HG03342 (cell line): ENCODE measurements around the gene THAP7.

Experiments used
- ATAC-seq: cut with Tn5 transposase; IDR thresholded peaks from one replicate; pipeline ENCODE4 v1.9.1; 2021; ENCODE audit warnings: mild to moderate bottlenecking, moderate library complexity; ENCODE audit not compliant: unreplicated experiment

Gene THAP7

DNA sequence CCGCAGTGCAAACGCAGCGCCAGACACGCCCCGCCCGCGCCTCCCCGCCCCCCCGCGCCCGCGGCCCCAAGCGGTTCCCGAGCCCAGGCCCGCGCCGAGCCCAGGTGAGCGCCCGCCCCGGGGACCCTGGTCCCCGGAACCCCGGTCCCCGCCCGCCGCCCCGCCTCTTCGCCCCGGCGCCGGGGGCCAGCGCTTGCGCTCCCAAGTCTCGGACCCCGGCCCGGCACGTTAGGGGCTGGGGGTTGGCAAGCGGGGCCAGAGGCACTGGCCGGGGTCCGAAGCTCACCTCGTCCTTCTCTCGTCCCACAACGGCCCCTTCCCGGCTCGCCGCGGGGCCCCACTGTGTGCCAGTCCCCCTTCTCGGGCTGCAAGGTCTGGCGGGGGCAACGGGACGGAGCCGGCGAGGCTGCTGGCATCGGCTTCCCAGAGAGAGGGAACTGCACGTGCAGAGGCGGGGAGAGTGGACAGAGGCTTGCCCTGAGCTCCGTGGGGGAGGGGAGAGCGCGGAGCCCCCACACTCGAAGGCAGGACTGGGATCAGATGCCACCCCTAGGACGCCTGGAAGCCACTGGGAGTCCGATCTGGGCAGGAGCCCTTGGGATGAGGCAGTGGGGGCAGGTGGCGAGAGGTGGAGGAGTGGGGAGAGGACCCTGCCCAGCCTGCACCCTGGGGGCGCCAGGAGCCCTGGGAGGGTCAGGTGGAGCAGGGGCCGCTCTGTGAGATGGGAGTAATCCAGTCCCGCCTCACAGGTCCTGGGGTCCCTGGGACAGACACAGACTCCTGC lies 36.6 kb downstream of the THAP7 start:
- no peak for ATAC-seq

DNA sequence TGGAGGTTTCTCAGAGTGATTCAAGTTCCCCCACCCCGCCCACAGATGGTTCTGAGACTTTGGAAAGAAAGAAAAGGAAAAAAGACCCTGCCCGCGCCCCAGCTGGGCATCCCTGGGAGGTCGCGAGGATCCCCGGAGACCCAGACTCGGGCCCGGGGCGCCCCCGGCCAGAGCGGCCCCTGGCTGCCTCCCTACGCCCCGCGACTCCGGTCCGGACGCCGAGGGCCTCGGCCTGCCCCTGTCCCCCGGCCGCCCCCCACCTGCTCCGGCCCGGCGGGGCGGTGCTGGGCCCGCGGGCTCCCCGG lies 37.2 kb downstream of the THAP7 start:
- ATAC-seq: no peak

DNA sequence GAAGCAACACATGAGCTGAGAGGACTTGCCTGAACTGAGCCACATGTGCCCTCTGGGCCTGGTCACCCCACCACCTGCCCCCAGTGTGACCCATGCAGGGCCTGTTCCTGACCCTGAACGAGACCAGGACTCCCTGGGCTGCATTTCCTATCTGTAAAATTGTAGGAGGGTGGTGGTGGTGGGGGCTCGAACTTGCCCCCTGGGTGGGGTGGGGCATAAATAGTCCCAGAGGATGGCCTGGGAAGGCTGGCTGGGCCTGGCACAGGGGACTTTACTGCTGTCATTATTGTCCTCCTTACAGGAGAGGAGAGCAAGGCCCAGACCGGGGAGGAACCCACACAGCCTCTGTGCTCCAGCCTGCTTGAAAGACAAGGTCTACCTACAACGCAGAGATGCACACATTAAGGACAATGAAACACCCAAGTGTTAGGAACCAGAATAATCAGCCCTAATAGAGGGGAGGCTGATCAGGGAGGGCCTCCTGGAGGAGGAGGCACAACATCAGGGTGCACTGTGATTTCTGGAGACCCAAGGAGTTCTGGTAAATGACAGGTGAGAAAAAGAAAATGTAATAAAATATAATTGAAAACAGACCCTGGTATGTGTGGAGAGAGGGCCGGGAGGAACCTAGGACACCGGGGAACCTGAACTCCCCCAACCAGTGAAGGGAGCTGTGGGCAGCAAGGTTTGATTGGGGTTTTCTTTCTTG lies 37.7 kb downstream of the THAP7 start:
- no peak for ATAC-seq

DNA sequence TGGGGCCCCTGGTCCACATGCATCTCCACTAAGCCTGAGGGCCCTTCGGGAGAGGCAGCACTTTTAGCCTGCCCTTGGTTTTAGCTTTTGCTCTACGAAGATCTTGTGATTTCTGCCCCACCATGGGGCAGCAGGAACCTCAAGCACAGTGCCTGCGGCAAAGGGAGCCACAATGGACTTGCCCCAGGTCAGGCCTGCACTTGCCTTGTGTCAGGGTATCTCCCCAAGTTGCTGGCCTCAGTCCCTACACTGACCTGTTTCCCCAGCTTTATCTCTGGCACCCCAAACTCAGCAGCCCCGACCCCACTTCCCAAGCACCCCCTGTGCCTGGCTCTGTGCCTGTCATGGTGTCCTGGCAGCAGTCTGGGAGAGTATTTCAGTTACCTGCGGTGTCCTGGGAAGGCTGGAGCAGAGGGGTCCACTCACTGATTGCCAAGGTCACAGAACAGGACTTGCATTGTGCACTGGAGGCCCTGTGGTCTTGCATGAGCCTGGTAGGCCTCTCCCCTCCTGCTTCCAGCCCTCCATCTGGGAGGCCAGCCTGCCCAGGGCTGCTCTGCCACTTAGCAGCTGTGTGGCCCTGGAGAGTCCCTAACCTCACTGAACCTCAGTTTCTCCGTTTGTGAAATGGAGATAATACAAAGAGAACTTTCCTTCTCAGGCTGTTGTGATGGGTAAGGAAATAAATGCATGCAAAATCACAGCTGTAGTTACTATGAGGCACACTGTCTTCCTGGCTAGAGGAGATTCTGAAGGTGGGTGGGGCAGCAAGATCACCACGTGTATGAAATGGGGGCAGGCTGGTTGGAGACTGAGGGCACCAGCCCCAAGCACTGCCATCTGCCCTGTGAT lies 38.5 kb downstream of the THAP7 start:
- ATAC-seq: no peak

DNA sequence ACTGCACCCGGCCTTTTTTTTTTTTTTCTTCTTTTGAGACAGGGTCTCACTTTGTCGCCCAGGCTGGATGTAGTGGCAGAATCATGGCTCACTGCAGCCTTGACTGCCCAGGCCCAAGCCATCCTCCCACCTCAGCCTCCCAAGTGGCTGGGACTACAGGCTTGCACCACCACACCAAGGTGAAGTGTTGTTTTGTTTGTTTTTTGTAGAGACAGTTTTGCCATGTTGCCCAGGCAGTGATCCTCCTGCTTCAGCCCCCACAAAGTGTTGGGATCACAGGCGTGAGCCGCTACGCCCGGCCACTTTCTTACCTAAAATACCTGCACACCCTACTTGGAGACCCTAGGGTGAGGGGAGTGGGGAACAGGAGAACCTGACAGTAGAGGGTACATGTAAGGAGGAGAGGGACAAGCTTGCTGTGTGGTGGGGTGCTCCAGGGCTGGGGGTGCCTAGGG lies 39.4 kb downstream of the THAP7 start:
- no peak for ATAC-seq

DNA sequence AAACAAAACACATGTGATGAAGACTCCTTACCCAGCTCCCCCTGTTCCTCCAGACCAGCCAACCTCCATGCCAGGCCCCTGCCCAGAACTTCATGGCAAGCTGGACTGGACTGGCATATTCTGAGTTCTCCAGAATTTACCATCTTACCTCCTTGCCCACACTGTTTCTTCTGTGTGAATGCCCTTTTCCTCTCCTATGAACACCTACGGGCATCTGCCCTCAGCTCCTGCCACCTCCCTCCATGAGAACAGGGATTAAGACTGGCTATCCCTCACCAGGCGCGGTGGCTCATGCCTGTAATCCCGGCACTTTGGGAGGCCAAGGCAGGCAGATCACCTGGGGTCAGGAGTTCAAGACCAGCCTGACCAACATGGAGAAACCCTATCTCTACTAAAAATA lies 41.3 kb downstream of the THAP7 start:
- ATAC-seq: no peak

DNA sequence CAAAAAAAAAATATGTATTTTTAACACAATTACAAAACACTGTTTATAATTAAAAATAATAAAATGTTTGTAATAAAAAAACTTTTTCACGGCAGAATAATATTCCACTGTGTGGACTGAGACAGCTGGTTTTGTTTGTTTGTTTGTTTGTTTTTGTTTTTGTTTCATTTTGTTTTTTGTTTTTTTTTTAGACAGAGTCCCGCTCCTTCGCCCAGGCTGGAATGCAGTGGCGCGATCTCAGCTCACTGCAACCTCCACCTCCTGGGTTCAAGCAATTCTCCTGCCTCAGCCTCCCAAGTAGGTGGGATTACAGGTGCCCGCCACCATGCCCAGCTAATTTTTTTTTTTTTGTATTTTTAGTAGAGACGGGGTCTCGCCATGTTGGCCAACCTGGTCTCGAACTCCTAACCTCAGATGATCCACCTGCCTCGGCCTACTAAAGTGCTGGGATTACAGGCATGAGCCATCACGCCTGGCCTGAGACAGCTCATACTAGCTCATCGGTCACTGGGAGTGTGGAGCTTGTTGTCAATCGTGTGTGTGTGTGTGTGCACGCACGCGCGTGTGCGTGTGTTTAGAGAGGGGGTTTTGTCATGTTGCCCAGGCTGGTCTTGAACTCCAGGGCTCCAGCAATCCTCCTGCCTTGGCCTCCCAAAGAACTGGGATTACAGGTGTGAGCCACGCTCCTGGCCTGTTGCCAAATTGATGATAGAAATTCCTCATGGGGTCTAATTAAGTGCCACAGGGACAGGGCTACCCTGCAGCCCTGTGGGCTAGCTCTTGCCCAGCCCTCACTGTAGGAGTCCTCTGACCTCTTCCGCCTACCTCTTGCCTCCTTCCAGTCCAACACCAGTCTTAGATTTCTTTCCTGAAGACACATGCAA lies 42.1 kb downstream of the THAP7 start:
- ATAC-seq: no peak

DNA sequence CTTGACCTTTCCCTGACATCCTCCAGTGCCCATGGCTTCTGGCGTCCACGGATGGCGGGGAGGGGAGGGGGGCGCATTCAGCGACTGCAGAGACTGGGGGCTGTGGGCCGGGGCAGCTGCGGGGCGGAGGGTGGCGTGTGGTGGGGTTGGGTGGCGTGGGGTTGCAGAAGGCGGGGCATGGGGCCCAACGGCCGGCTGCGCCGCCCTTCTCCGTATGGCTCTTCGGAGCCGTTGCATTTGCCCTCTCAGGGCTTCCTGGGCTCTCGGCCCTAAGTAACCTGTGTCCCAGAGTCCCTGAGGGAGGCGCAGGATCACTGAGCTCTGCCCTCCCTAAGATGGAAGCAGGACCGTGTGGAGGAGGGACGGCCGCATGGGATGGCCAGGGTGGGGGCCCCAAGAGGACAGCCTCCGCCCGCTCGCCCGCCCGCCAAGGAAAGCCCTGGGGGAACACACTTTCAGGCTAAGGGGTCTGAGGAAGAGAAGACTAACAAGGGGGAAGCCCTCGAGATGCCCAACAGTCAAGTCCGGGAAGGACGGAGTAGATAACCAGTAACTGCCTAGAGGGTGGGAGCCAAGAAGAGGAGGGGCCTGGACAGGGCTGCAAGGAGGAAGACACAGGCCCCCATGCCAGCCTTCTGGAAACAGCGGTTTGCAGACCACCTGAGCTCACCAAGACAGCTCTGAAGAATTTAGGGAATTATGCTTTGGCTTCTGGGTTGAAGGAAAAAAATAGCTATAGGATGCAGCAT lies 44.1 kb downstream of the THAP7 start:
- no peak for ATAC-seq

DNA sequence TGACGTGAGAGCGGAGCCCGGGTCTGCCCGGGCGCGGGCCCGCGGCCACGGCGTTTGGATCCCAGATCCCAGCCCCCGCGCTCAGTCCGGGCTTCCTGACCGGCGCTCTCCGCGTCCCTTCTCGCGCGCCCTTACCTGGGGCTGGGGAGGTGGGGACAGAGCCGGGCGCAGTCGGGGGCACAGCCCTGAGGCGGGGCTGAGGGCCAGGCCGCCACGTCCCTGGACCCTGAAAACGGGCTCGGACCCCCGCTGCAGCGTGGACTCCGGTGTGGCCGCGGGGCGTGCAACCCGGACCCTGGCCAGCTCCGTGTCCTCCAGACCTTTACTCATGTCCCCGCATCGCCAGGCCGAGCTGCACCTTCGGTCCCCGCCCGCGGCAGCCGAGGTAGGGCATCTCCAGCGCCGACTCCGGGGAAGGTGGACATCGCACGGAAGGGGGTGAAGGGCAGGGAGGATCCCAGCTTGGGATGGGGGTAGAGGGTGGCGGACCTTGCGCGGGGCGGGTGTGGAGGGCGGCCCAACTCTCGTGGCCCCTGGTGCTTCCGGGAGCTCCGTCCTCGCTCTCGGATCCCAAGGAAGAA lies 44.7 kb downstream of the THAP7 start:
- ATAC-seq: no peak

DNA sequence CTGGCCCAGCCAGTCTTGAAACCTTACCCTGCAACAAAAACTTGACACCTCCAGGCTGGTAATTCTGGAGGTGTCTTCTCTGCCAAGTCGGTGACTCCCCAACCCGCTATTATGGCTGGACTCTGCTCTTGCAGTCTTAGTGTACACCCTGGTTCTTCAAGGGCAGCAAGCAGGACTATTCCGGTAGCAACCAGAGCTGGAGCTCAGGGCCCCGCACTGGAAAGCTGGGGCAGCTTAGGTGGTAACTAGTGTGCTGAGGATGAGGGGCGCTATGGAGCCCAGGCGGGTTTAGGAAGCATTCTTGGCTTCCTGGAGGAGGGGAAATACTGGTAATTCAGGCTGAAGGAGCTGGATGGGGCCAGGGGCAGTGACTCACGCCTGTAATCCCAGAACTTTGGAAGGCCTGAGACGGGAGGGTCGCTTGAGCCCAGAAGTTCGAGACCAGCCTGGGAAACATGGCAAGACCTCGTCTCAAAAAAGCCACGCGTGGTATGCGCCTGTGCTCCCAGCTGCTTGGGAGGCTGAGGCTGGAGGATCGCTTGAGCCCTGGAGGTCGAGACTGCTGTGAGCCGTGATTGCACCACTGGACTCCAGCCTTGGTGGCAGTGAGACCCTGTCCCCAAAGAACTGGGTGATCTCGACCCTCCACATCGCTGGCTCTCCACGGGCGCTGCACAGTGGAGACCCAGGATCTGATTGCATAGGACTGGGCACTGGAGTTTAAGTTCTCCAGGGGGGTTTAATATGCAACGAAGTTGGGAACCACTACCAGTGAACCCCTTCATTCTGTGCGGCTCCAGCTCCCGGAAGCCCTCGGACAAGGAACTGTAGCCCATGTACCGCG lies 45.4 kb downstream of the THAP7 start:
- no peak for ATAC-seq

DNA sequence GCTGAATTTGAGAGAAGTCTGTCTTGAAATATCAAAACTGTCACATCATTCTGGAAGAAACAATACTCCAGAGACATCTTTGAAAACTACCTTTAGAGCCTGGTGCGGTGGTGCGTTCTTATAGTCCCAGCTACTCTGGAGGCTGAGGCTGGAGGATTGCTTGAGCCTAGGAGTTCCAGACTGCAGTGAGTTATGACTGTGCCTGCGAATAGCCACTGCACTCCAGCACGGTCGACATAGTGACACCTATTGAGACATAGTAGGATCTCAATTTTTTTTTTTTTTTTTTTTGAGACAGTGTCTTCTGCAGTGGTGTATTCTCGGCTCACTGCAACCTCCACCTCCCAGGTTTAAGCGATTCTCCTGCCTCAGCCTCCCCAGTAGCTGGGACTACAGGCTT lies 46.4 kb downstream of the THAP7 start:
- ATAC-seq: no peak

DNA sequence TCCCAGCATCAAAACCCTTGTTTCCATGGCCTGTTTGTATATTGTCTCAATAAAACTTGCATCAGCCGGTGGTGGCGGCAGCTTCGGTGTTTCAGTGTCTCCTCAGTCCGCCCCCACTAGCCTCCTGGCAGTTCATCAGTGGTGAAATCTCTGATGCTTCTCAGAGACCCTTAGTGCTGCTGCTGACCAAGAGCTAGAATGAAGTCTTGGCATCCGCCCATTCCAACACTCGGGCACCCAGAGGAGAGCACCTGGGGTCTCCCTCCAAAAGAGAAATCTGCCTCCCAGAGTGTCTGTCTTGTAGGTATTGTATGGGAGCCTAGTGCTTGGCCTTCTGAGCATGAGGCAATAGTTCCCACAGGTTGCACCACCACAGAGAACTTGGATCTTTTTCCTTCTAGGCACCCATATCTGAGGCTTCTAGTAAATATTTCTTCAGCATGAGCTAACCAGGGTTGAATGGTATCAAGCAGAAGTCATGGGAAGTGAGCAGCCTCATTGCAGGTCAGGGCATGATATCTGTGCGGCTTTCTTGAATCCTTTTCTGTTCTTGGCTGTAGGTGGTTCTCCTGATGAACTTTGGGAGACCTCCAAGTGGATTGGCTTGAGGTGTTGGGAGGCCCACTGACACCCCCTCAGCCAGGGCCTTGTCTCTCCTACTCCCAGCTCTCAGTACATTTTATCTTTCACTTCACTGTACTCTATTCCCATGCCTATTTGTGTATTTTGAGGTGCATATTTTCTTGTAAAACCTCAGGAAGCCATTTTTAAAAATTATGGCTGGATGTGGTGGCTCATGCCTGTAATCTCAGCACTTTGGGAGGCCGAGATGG lies 48.0 kb downstream of the THAP7 start:
- ATAC-seq: no peak

DNA sequence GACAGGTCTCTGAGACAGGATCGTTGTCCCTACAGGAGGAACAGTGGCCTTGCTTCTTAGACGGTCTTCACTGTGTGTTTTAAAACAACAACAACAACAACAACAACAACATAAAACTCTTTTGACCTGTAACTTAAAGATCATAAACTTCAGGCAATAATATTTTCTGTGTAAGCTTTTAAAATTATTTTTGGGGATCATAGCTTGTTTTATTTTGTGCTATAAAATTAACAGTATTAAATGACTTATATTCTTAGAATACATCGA lies 48.6 kb downstream of the THAP7 start:
- no peak for ATAC-seq

DNA sequence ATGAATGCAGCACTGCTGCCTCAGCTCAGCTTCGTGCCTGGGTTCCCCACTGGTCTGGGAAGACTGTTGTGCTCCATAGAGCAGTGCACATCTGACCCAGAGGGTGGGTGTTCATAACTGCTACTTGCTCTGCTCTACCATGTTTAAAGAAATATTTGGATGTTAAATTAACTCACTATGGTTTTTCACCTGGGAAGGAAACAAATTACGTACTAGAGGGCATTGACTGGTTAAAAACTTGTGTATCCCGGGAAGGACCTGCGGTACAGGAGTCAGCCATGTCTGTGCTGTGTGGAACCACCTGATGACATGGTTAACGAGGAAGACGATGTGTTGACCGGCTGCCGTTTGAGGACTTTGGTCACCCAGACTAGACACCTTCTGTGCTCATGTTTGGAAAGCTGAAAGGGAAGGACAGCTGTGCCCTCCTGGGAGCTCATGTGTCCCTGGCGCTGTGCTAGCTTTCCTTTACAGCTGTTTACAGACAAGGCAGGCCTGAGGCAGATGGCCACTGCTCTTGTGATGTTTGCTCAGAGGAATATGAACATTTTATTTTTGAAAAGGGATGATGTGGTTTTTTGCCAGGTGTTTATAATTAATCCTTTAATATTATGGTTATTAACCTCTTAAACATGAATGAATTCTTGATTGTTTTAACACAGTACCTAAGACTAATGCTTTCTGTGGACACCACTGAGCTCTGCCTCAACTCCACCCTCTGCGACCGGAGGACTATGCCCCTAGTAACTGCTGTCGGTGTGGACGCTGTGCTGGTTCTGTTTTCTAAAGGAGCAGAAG lies 49.2 kb downstream of the THAP7 start:
- no peak for ATAC-seq

DNA sequence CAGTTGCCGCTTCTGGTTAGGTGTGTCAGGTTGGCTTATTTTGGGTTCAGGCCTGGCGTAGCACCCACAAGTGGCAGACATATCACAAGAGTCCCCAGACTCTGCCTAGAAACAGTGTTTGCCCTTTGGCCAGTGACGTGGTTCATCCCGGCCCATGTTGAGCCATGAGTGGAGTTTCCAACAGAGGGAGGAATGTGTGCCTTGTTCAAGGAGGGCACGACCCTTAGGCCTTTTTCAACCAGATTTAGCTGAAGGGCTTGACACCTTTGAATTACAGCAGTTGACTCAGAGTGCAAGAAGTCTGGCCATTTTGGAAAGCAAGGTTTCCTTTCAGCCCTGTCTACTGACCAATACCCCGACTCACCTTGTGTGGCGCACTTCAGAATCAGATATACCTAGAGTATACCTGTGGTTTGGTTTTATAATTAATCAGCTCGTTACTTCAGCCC lies 50.0 kb downstream of the THAP7 start:
- no peak for ATAC-seq

DNA sequence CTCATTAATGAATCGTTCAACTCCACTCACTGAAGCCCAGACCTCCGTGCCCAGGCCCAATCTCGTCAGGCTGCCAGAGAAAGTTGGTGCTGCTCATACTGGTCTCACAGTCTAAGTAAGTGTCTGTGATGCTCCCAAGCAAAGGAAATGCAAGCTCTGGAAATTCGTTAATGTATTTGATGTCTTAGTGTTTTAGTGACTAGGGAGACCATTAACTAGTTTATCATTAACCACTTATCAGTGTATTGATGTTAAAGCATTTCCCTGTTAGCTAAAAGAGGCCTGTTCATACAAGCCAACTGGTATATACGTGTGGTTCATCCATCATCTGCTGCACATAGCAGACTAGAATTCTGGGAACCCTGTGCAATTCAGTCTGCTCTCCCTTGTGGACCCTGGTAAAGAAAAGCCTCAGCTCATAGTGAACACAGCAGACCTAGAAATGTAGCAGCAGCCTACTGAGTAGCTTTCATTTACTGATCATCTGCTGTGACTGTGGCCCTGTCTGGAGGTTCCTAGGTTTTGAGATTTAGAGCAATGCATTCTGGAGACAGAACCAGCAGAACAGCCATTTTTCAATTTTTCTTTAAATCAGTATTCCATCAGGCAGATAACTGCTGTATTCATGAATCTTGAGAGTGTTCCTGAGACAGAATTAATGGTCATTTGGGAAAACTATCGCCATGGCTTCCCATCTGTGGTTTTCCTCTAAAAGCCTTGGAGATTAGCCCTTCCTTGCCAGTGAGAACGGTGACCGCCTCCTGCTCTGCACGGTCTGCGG lies 50.6 kb downstream of the THAP7 start:
- ATAC-seq: no peak
